Stimulated activated CD4-positive, alpha-beta T cell treated with anti-CD3 and anti-CD28 coated beads, TNF-alpha, amount 100 ng/mL, for 48 hours (primary cell): Measurements from ENCODE around the gene PCDH8.

Experiments
- DNase-seq, 3 donors: peaks; one replicate each; pipeline ENCODE4 v3.0.0-alpha.2; 2020; ENCODE audit warnings: low read depth in 3 of 3

The PCDH8 gene

GRCh38 chr13:52815330-52815729 lies 33.1 kb downstream of the PCDH8 start:
- DNase-seq, result no peak

DNA sequence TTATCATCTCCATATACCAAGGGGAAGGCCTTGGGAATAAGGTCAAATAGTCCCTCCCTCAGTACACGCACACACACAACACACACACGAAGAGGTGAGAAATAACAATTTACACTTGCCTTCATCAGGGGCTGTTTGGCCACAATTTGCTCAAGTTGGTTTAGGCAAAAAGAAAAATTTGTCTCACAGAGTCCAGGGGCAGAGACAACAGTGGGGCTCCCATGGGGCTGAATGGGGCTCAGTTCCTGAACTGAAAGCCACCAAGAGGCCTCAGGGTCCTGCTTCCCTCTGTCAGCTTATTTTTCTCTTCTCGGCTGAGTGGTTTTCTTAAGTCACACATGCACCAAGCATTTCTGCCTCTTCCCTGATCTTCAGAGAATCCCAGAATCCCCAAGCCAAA lies 35.5 kb downstream of the PCDH8 start:
- no peak for DNase-seq

DNA sequence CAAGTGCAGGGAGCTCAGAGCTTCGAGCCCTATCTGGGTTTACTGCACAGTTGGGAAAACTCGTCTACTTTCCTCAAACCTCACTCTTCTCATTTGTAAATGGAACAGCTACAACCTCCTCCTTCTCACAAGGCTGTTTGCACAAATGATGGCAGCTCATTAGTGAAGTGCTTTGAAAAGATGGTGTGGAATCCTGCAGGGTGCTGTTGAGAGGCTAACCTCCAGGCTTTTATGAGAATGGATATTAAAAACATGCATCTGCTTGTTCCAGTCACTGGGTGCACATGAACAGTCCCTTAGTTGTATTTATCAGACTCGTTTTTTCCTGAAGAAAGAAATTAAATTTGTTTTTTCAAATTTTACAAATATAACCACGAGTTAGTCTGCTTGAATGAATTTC lies 36.6 kb downstream of the PCDH8 start:
- no peak for DNase-seq

DNA sequence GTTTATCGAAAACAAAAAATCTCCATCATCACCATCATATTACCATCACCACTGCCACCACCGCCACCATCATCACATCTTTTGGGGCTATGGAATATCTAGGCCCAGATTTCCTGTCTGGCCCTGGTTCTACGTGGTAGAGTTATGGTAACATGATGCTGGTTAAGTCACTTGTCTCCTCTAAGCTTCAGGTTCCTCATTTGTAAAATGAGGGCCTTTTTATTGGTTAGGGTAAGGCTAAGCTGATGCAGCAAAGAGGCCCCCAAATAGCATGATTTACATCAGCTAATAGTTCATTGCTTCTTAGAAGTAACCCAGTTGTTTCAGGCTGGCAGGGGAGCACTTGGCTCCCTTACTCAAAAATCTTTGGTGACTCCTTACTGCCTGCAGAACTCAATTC lies 37.9 kb downstream of the PCDH8 start:
- no peak for DNase-seq

DNA sequence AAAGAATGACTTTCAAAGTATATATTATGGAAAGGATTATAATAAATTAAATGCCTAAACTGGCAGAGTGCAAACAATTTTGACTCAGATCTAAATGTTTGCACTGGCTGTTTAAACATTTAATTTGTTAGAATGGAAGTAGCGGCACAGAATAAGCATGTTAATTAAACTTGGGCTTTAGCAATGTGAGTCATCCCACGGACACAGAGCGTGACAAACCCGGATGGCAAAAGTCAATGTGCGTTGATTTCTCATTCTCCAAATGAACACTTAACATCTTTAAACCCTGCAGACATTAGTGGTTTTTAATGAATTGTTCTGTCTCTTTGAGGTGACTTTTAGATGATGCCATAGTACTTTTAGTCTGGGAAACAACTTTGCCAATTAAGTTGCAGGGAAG lies 38.4 kb downstream of the PCDH8 start:
- DNase-seq, result no peak

DNA sequence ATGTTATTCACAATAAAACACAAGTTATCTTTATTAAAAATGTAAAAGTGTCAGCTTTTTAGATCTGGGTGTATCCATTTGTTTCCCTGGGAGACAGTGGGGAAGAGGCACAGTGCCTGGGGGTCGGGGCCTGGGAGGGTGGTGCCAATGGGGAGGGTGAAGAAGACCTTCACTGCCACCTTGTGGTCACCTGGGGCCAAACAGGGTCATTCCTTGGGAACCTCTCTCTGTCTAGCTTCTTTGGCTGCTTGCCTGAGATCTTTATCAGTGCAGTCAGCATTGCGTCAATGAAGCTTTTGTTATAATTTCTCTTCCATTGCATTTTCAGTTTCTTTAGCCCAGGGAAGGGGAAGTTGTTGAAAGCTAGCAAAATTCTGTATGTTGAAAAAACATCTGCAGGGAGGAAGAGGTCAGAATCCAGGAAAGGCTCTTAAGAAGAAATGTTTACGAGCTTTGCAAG lies 39.1 kb downstream of the PCDH8 start:
- peak; percentile 31 to 36 (median 32) for DNase-seq

GRCh38 chr13:52808842-52809219 lies 39.6 kb downstream of the PCDH8 start:
- no peak for DNase-seq

DNA sequence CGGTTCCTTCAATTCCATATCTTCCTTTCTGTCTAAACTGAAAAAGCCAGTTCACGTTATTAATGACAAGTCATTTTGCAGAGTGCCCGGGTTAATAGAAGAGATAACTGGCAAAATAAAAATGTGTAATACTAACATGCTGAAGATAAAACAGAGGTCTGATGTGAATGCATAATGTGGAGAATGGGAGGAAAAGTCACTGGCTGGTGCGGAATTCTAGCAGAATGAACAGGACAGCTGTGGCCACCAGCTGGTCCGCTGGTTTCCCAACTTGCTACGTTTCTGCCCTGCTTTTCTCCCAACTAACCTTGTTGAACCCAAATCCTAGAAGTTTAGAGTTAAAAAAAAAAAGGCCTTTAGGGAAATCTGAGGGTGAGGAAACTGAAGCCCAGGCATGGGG lies 42.4 kb downstream of the PCDH8 start:
- DNase-seq, result no peak

GRCh38 chr13:52804202-52804641 lies 44.2 kb downstream of the PCDH8 start:
- no peak for DNase-seq

- no peak for DNase-seq
Measured at GRCh38 chr13:52800856-52801255, 47.6 kb downstream of the PCDH8 start.

DNA sequence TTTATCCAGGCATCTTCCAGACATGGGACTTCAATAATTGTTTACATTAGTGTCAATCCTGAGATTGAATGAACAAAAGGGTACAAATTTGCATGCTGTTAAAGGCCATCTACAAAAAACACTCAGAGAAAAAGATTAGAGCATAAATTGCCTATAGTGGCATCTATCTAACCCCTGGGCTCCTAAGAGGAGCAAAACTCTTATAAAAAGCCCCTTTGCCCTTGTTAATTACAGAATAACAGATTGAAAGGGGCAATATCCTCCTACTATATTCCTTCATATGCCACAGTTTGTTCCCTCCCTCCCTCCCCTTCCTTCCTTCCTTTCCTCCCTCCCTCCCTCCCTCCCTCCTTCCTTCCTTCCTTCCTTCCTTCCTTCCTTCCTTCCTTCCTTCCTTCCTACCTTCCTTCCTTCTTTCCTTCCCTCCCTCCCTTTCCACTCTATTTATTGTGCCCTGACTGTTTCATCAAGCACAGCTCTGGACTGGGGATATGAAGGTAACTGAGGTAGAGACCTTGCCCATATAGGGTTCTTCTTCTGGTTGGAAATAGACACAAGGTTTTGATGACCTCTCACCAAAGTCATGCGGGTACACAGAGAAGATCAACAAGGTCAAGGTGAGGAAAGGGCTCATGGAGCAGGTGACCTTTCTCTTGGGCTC lies 49.5 kb downstream of the PCDH8 start:
- no peak for DNase-seq

DNA sequence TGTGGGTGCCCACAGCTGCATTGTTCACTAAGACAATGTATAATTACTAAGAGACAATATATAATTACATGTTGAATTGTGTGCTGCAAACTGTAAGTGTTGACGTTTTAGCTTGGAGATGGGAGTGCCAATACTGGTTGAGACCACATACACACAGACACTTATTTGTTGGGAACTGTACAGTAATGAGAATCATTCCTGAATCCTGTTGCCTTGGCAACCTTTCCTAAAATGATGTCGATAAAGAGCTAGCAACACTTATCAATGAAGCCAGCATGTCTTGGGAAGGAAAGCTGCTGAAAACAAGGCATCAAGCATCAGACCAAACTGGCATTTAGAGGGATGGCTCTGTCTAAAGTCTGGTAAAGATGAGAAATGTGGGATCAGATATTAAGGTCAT lies 51.3 kb downstream of the PCDH8 start:
- DNase-seq, result no peak

DNA sequence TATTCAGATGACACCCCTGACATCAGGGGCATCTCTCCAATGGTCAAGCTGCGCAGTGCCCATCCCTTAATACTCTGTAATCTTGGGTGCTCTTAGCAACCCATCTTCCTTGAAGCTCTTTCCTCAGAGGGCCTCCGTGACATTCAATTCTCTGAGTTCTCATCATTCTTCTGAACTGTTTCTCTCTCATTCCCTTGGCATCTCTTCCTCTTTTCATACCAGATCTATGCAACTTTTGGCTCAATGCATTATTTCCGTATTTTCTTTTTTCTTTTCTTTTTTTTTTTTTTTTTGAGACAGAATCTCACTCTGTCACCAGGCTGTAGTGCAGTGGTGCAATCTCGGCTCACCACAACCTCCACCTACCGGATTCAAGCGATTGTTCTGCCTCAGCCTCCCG lies 53.9 kb downstream of the PCDH8 start:
- no peak for DNase-seq

DNA sequence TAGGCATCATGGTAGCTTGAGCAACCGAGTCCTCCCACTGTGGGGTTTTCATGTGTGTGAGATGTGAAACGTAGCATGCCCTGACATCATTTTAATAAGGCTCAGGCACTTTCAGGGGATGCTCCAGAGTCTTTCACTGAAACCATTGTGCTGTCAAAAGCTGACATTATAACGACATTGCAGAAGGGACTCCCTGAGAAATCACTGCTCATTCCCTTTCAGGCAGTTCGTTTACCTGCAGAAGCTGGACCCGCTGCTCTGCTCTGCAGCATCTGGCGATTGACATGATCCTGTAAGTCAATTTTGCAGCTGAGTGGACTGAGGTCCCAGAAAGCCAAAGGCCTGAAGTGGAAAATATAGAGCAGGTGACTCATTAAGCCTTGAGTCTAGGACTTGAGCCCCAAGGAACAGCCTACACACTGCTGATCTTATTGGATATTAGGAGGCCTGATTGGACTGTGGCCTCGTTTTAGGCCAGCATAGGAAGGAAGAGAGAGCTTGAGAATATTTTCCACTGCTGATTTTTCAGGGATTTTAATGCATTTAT lies 54.9 kb downstream of the PCDH8 start:
- no peak for DNase-seq
